Measurements from ENCODE around the gene CASQ2.
A peak's percentile ranks its signal among the peaks of the same experiment; 100 is the strongest.

The CASQ2 gene

GRCh38 chr1:115768549-115768948, at the start of gene CASQ2:
TSS of gene CASQ2 (minus strand) at chr1:115768714. CDS start at chr1:115768541, 173 bp downstream.
- DNase-seq (ENCODE audit: low spot score) = no peak

GRCh38 chr1:115815694-115816093, 47.2 kb upstream of the CASQ2 start:
- no peak for DNase-seq (ENCODE audit: low spot score)

DNA sequence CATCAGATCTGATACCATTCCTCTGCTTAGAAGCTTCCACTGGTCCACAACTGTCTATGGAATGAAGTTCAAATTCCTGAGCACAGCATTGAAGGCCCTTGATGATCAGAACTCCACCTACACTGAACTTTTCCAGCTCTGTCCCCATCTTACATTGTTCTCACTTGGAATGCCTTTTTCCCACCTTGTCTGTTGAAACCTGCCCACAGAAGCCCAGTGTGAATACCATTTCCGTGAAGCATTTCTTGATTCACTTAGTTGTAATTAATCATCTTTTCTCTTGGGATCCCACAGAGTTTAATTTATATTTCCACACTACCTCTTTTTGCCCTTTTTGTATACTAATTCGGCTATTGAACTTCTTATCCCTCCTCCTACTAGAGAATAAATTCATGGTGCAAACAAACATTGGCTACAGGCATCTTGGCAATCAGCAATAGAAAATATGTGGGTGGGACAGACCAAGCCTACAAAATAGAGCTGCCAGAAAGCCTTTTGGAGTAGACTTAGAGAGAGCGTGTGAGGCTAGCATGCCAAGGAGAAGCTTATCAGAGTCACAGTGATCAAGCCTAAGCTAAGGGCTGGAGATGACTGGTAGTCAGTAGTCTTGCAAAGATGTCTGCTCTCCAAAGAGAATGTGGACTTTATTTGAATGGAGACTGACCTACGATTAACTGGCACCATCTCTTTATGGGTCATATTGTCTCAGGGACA, 46.3 kb upstream of the CASQ2 start:
- no peak for DNase-seq (ENCODE audit: low spot score)

DNA sequence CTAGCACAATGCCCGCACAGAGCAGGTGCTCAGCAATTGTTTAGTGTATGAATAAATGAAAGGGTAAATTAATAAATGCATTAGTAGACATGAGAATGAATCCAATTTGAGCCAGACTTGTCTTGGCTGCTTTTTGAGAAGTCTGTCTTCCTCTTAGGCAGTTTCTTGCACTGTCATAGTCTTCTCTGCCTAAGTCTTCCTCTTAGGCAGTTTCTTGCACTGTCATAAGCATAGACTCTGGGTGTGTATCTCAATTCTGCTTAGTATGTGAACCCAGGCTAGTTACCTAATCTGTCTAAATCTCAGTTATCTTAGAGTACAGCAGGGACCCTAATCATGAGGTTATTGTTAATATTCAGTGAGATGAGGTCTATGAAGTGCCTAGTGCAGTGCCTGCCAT, 45.2 kb upstream of the CASQ2 start:
- DNase-seq (ENCODE audit: low spot score) = no peak

DNA sequence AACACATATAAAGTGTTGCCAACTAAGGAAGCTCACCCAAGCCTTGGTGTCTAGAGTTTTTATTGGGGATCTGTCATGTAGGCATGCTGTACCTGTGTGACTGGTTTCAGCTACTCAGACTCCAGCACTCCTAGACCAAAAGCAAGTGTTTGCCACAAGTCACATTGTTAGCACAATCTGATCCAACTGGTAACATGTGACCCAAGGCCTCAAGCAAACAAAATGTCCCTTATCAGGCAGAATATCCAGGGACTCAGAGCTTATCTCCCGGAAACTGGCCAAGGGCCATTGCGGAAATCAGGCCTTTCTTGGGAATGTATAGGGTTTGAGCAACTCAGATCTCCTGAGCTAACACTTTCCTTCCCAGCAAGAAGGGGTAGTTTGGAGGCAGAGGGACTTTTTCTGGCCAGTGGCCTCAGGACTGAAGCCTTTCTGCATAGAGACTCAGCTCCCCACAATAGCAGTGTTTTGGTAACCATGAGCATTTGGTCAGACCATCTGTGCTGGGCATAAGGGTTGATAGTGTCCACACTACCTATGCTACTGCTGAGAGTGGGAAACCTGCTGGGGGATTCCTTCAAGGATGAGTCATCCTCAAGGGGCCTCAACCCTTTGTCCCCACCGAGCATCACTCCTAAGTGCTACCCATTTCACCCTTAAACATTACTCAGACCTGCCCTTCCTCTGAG, 42.8 kb upstream of the CASQ2 start:
- DNase-seq (ENCODE audit: low spot score) = no peak

DNA sequence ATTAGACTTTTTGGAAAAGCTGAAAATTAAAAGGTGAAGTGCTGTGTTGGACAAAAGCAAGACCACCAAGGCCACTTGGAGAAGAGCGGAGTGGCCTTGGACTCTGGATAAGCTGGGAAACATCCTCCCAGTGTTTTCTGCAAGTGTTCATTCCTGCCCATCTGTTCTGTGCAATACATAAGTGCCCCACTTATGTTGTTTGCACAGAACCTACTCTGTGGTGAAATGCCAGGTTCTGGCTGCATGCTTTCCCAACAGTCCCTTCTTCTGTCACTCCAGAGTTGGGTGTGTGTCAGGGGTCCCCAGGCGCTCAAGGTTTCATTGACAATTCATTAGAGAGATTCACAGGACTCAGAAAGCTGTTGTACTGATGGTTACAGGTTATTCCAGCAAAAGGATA, 42.1 kb upstream of the CASQ2 start:
- no peak for DNase-seq (ENCODE audit: low spot score)

- DNase-seq (ENCODE audit: low spot score) = no peak
Measured at GRCh38 chr1:115809847-115810246, 41.3 kb upstream of the CASQ2 start.

DNA sequence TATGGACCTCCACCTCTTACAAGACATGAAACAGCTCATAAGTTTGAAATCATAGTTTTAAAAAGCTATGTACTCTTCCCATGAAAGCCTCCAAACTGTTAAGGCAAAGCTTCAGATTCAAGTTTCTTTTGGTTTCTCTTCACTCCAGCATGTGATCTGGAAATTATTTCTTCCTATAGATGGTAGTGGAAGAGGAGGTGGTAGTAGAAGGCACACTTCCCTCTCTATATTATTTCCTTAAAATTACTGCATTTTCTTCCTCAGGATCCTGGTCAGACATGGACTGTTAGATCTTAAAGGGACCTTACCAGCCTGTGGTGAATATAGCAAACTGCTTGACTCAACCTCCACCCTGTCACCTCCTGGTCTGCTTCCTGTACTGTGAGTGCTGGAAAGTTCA, 40.6 kb upstream of the CASQ2 start:
- no peak for DNase-seq (ENCODE audit: low spot score)

DNA sequence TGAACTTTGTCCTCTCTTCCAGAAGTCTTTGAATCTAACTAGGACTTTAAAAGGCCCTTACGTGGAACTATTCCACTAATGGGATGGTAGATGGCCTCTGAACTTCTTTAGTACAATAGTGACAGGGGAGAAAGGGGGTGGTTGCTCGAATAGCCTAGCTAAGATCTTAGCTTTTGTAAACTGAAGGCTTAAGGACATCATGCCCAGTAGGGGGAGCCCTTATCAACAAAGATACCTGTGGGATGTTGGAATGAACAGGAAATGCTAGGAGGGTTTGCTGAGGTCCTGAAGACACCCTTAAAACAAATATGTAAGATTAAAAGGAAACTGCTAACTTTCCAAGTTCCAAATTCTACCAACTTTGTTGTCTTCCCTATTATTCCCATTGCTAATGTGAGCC, 39.2 kb upstream of the CASQ2 start:
- peak; percentile 76 for DNase-seq (ENCODE audit: low spot score)

DNA sequence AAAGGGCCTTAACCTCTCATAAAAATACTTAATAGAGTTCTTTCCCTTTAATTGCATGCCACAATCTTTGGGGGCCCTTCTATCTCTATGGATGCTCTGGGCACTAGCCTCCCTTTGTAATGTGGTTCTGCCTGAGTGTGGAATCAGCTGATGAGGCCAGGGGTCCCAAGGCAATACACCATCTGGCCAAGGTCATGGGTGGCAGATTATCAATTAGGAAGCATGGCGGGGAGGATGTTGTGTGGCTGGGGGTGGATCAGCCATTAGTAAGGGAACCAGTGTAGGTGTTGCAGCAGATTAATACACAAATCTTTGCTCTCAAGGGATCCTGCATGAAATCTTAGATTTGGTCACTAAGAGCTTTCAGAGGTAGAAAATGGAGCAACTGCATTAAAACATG, 37.1 kb upstream of the CASQ2 start:
- no peak for DNase-seq (ENCODE audit: low spot score)

DNA sequence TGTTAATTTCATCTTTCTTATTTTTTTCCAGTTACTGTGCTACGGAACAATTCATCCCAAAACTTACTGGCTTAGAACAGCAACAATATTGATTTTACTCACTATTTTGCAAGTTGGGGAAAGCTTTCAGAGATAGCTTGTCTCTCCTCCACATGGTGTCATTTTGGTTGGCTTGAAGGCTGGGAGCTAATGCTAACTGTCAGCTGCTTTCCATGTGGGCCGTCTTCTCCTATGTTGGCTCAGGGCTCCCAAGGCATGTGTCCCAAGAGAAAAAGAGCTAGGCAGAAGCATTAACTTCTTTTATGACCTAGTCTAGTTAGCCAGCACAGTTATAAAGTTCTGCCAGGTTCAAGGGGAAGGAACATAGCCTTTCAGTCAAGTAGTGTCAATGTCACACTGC, 33.9 kb upstream of the CASQ2 start:
- DNase-seq (ENCODE audit: low spot score) = no peak

- DNase-seq (ENCODE audit: low spot score) = no peak
Measured at GRCh38 chr1:115797486-115797885, 29.0 kb upstream of the CASQ2 start.

DNA sequence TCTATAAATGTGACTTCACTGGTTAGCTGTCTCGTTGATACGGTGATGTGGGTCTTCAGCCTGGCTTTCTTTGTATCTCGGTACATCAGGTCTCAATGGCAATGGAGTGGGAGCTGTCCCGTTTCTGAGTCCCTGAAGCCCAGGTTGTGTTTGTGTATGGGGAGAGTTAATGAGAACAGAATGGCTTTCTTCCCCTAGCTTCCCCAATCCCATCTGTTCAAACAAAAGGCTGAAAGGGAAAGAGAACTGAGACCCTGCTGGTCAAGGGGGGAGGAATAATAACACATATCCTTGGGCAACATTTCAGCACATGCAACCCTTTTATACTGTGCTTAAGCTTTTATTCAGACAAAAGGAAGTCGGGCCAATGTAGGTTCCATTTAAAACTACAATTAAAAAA, 28.4 kb upstream of the CASQ2 start:
- DNase-seq (ENCODE audit: low spot score) = no peak

DNA sequence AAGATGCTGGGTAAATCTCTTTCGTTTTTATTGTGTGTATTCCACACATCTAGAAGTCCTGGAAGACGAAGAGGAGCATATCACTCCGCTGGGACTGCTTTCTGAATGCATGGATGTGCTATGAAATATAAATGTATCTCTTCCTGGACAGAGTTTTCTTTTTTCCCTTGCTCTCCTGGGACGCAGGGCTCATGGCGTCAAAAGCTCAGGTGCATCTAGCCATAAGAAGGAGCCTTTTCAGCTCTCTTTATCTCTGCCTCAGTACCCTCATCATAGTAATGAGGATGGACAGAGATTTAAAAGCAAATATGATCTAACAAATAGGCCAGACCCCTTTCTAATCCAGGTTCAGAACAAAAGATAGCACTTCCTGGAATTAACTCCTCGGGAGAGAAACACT, 27.5 kb upstream of the CASQ2 start:
- DNase-seq (ENCODE audit: low spot score) = no peak

- DNase-seq (ENCODE audit: low spot score) = peak; percentile 7
Measured at GRCh38 chr1:115794976-115795639, 26.6 kb upstream of the CASQ2 start.

- no peak for DNase-seq (ENCODE audit: low spot score)
Measured at GRCh38 chr1:115793162-115793561, 24.6 kb upstream of the CASQ2 start.

DNA sequence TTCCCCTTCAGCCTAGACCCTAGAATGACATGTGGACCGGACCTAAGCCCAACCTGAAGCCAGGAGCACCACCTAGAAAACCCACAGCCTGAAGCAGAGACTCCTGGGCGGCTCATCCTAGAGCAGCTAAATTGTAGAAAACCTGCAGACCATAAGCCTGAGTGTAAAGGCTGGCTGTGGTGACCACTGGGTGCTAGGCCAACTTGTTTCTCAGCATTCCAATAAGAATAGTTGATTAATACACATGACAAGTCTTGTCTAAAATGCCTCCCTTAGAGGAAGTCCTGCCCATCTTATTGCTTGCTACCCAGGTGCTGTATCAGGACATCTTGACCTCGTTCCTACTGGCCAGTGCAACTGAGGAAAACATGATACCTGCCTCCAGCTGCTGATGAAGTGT, 23.3 kb upstream of the CASQ2 start:
- no peak for DNase-seq (ENCODE audit: low spot score)

GRCh38 chr1:115790846-115791245, 22.3 kb upstream of the CASQ2 start:
- peak; percentile 13 for DNase-seq (ENCODE audit: low spot score)

GRCh38 chr1:115790356-115790755, 21.8 kb upstream of the CASQ2 start:
- DNase-seq (ENCODE audit: low spot score) = no peak

- no peak for DNase-seq (ENCODE audit: low spot score)
Measured at GRCh38 chr1:115783311-115783710, 14.8 kb upstream of the CASQ2 start.

DNA sequence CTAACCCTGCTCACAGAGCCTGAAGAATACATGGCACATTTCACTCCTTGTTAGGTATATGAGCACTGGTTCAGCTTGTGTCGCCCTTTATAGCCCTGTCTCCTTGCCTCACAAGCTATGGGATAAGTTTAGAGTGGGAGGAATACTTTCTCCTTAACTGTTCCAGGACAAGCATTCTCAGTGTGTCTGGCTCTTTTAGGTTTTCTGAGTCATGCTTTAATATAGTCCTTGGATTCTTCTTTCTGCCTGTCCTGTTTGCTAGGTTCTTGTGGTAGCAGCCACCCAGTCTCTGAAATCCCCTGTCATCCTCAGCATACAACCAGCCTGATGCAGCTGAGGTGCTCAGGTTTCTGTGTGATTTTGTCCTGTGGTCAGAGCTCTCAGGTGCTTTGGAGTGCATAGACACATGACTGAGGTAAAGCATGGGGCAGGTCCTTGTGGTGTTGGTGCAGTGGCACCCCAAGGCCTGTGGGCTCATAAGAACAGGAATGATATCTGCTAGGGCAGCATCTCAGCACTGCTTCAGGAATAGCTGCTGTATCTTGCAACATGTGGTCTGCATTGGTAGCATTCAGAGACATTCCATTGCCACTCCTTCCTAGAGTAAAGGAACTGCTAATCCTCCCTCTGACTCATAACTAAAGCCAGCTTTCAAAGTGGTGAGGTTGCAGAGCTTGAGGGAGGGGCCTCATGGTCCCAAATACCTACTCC, 14.2 kb upstream of the CASQ2 start:
- peak; percentile 85 for DNase-seq (ENCODE audit: low spot score)

DNA sequence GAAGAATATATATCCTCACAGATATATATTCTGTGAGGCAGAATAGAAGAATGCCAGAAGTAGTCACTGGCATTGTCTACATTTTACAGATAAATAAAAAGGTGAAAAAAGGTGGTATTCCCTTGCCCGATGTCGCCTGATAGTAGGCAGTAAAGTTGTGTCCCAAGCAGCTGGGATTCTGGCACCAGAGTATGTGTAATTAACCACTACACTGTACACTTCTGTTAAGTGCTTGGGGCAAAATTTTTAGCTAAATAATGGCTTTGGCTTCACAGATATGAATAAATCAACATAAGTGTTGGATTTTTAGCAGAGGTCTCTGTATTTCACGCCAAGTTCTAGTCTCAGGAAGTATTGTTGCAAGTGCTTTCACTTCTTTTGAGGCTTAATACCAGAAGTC, 13.3 kb upstream of the CASQ2 start:
- DNase-seq (ENCODE audit: low spot score) = no peak

GRCh38 chr1:115781343-115781742, 12.8 kb upstream of the CASQ2 start:
- peak; percentile 53 for DNase-seq (ENCODE audit: low spot score)

All from kidney tubule cell (primary cell).